Kidney (tissue), 14 donors: ENCODE results near the gene LRRN1. TPM values are rescaled to one million over a fixed set of nuclear protein-coding genes. Genes with fewer than 3 reads are reported as not detected.
A peak's percentile ranks its signal among the peaks of the same experiment; 100 is the strongest.
"Not testable (repeated sequence)": the region's sequence is repeated elsewhere in the genome, so short reads cannot be mapped to it uniquely, and the experiment has no call there.

Source experiments
- DNase-seq, 5 donors: peaks; one replicate each; pipeline ENCODE4 v3.0.0-alpha.2; 2013 to 2020
- FAIRE-seq: peaks from 2 replicates; lab custom pipeline; 2012; peaks lifted over from hg19 to GRCh38; lab: Jason Lieb, UNC
- H3K27ac ChIP-seq, 2 donors: one replicate each; pipeline ENCODE4 v1.7.0; 2013; ENCODE audit warnings: low read depth in 2 of 2, low read length in 2 of 2, inconsistent platforms in 1 of 2
- H3K27me3 ChIP-seq: one replicate; pipeline ENCODE4 v1.7.1; 2013; ENCODE audit warnings: low read length, inconsistent platforms; ENCODE audit not compliant: control insufficient read depth, insufficient read depth
- H3K36me3 ChIP-seq, 3 donors: one replicate each; pipeline versions ENCODE4 v1.7.0 to v1.7.1; 2013; ENCODE audit warnings: low read length in 3 of 3, control low read depth in 1 of 3, inconsistent platforms in 1 of 3; ENCODE audit not compliant: insufficient read depth in 3 of 3, control insufficient read depth in 2 of 3
- H3K4me1 ChIP-seq, 3 donors: one replicate each; pipeline versions ENCODE4 v1.7.0 to v1.7.1; 2013; ENCODE audit warnings: low read length in 3 of 3, inconsistent platforms in 1 of 3, low read depth in 1 of 3; ENCODE audit not compliant: control insufficient read depth in 2 of 3, insufficient read depth in 2 of 3
- H3K4me3 ChIP-seq, 3 donors: one replicate each; pipeline versions ENCODE4 v1.7.0 to v1.8.1; 2013; ENCODE audit warnings: low read length in 3 of 3, control low read depth in 1 of 3, inconsistent platforms in 1 of 3
- H3K9ac ChIP-seq, 3 donors: one replicate each; pipeline versions ENCODE4 v1.7.0 to v1.7.1; 2013; ENCODE audit warnings: low read length in 3 of 3, control low read depth in 1 of 3, inconsistent platforms in 1 of 3
- H3K9me3 ChIP-seq, 3 donors: one replicate each; pipeline versions ENCODE4 v1.7.0 to v1.7.1; 2013; ENCODE audit warnings: low read length in 3 of 3, control low read depth in 1 of 3, inconsistent platforms in 1 of 3; ENCODE audit not compliant: control insufficient read depth in 2 of 3, insufficient read depth in 1 of 3
- intact Hi-C: fragments of 100-400 bp; cut with DNase I; formaldehyde crosslinking; loops from one replicate; pipeline ENCODE4 v1.11.1; 2022
- polyA plus RNA-seq: library from polyadenylated mRNA; stranded (reverse); fragments of 350-450 nt; fragmentation: Illumina TruSeq; extraction: RNeasy Lipid Tissue Mini Kit (QIAGEN cat#74804); gene quantifications from one replicate; pipeline ENCODE4 v1.2.3, GENCODE V29; 2014; ENCODE audit warnings: low read depth, low replicate concordance; ENCODE audit not compliant: insufficient read depth
- total RNA-seq: library from RNA; stranded (reverse); fragmentation: NEBNext Ultra II Directional; extraction: Animal tissue kit (Norgen Biotek cat#: 25700); gene quantifications from one replicate; pipeline ENCODE4 v1.2.1, GENCODE V29; 2021
- TF ChIP-seq, protein P1 (sequence below): IDR thresholded peaks from 3 replicates; pipeline ENCODE4 v1.5.1; 2012; ENCODE audit warnings: mild to moderate bottlenecking, moderate library complexity, borderline replicate concordance; ENCODE audit not compliant: insufficient read depth; ENCODE audit errors: extremely low read depth
- donor health status: control.
- donor health status: control.
- donor health status: control.
- donor health status: control.
- donor health status: control.
- donor health status: DM: yes; HTN: yes; CAD: no.
- donor health status: Normal renal cell carcinoma (clear cell type).

The LRRN1 gene
- total and polyA plus RNA-seq, 2 donors from 2014 or later, result 0.41 to 1.4 TPM

GRCh38 chr3:3875491-3875890 is 76.3 kb downstream of the LRRN1 start:
- Histone ChIP-seq H3K9me3 (no peaks in the 10 kb centered on the region), H3K4me1 (no peaks in the 10 kb centered on the region), H3K27me3 (no peaks in the 10 kb centered on the region), H3K9ac (no peak overlapping the region), H3K4me3 (no peak overlapping the region), H3K27ac (no peak overlapping the region), H3K36me3 (no peaks in the 10 kb centered on the region)
- peak in 2 of 5 donors; percentile 70 to 75 for DNase-seq
- FAIRE-seq, result no peak
- TF ChIP-seq, protein P1, sequence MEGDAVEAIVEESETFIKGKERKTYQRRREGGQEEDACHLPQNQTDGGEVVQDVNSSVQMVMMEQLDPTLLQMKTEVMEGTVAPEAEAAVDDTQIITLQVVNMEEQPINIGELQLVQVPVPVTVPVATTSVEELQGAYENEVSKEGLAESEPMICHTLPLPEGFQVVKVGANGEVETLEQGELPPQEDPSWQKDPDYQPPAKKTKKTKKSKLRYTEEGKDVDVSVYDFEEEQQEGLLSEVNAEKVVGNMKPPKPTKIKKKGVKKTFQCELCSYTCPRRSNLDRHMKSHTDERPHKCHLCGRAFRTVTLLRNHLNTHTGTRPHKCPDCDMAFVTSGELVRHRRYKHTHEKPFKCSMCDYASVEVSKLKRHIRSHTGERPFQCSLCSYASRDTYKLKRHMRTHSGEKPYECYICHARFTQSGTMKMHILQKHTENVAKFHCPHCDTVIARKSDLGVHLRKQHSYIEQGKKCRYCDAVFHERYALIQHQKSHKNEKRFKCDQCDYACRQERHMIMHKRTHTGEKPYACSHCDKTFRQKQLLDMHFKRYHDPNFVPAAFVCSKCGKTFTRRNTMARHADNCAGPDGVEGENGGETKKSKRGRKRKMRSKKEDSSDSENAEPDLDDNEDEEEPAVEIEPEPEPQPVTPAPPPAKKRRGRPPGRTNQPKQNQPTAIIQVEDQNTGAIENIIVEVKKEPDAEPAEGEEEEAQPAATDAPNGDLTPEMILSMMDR, result no peak
- intact Hi-C loops, result no loop called here

DNA sequence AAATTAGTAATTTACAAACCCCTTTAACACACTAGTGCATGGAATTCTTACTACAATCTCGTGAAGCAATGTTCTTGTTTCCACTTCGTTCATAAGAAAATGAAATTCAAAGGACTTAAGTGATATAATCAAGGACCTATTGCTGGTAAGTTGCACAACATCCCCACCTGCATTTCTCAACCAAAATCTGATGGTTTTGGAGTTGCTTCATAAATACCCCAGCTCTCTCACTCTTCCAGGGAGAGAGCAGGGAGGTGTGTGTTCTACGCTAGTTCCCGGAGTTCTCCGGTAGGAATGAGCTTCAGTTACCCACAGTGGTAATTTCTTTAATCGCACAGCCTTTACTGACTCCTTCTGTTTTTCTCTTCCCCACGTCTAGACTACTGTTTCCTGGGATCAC is 81.8 kb downstream of the LRRN1 start:
- DNase-seq, result no peak
- TF ChIP-seq, protein P1, result no peak

DNA sequence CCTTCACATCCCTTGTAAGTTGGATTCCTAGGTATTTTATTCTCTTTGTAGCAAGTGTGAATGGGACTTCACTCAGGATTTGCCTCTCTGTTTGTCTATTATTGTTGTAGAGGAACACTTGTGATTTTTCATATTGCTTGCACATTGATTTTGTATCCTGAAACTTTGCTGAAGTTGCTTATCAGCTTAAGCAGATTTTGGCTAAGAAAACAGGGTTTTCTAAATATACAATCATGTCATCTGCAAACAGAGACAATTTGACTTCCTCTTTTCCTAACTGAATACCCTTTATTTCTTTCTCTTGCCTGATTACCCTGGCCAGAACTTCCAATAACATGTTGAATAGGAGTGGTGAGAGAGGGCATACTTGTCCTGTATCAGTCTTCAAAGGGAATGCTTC is 88.1 kb downstream of the LRRN1 start:
- not testable (repeated sequence) for H3K9ac ChIP-seq, FAIRE-seq

More for the DNA sequence above, 81.8 kb downstream of the LRRN1 start:
- Histone ChIP-seq H3K9ac (no peak overlapping the region), H3K4me3 (no peak overlapping the region), H3K9me3 (no peaks in the 10 kb centered on the region), H3K4me1 (no peaks in the 10 kb centered on the region), H3K36me3 (no peaks in the 10 kb centered on the region), H3K27ac (no peak overlapping the region), H3K27me3 (no peaks in the 10 kb centered on the region)
- intact Hi-C loops, result no loop called here
- FAIRE-seq, result no peak

DNA sequence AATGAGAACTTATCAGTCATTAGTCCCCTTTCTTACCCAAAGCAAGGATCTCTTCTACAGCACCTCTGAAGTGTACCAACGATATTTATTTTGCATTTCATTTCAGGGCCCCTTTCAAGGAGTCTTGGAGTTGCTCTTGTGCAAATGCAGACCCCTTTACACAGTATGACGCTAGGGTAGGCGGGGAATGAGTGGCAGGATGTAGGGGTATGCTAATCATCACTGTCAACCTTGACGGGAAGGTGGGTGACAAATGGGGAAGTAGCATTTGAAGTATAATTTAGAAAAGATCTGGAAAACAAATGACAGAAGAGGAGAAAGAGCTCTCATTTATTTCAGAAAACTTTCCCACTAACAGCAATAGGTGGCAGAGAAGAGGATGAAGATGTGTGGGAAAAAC is 94.4 kb downstream of the LRRN1 start:
- no peak overlapping the region for H3K27ac ChIP-seq
- no peak overlapping the region for H3K4me3 ChIP-seq
- no peaks in the 10 kb centered on the region for H3K4me1 ChIP-seq
- no peak for FAIRE-seq
- H3K9ac ChIP-seq, result no peak overlapping the region
- H3K36me3 ChIP-seq, result no peaks in the 10 kb centered on the region
- TF ChIP-seq, protein P1, result no peak
- intact Hi-C loops, result no loop called here
- no peak for DNase-seq
- no peaks in the 10 kb centered on the region for H3K27me3 ChIP-seq
- no peaks in the 10 kb centered on the region for H3K9me3 ChIP-seq

More for the DNA sequence above, 88.1 kb downstream of the LRRN1 start:
- H3K9me3 ChIP-seq, H3K27ac ChIP-seq, H3K27me3 ChIP-seq, DNase-seq, H3K4me3 ChIP-seq, H3K4me1 ChIP-seq, H3K36me3 ChIP-seq, intact Hi-C loops: not testable (repeated sequence)
